GM23338 (cell line): Measurements from ENCODE around the gene GRIP2. TPM values are rescaled to one million over a fixed set of nuclear protein-coding genes. Genes with fewer than 3 reads are reported as not detected.

Experiments used
- ATAC-seq: fragments of 200-7000 bp; cut with Tn5 transposase; 3 replicates; pipeline ENCODE4 v1.9.1; 2020
- DNase-seq: peaks from one replicate; pipeline ENCODE4 v3.0.0-alpha.2; 2015; ENCODE audit warnings: low spot score
- H2AFZ ChIP-seq: fragments of 200-600 bp; sonication (generic); 2 replicates; pipeline ENCODE4 v1.8.0; 2016; ENCODE audit warnings: antibody characterized with exemption, mild to moderate bottlenecking, moderate library complexity
- H3F3A ChIP-seq: fragments of 200-600 bp; sonication (generic); replicated peaks from 2 replicates; pipeline ENCODE4 v1.8.0; 2017; ENCODE audit warnings: antibody characterized with exemption, mixed run types, low read depth
- H3K27ac ChIP-seq: fragments of 200-600 bp; sonication (generic); 2 replicates; pipeline ENCODE4 v1.6.1; 2016; ENCODE audit warnings: low read depth
- H3K27me3 ChIP-seq: fragments of 200-600 bp; sonication (generic); 2 replicates; pipeline ENCODE4 v1.8.0; 2016; ENCODE audit warnings: mild to moderate bottlenecking, mixed run types, moderate library complexity; ENCODE audit not compliant: insufficient read depth
- H3K36me3 ChIP-seq: fragments of 200-600 bp; sonication (generic); 2 replicates; pipeline ENCODE4 v1.8.0; 2016; ENCODE audit warnings: mild to moderate bottlenecking; ENCODE audit not compliant: insufficient read depth
- H3K4me1 ChIP-seq: fragments of 200-600 bp; sonication (generic); 2 replicates; pipeline ENCODE4 v1.8.0; 2016; ENCODE audit warnings: mild to moderate bottlenecking, moderate library complexity; ENCODE audit not compliant: insufficient read depth
- H3K4me2 ChIP-seq: fragments of 200-600 bp; sonication (generic); 2 replicates; pipeline ENCODE4 v1.7.1; 2017; ENCODE audit warnings: mixed run types
- H3K4me3 ChIP-seq: fragments of 200-600 bp; sonication (generic); 2 replicates; pipeline ENCODE4 v1.6.1; 2016; ENCODE audit warnings: mixed run types
- H3K79me2 ChIP-seq: fragments of 200-600 bp; sonication (generic); replicated peaks from 2 replicates; pipeline ENCODE4 v1.8.0; 2017; ENCODE audit warnings: mild to moderate bottlenecking; ENCODE audit not compliant: insufficient read depth
- H3K9me2 ChIP-seq: fragments of 200-600 bp; sonication (generic); 2 replicates; pipeline ENCODE4 v1.8.0; 2017; ENCODE audit not compliant: insufficient read depth
- H4K20me1 ChIP-seq: fragments of 200-600 bp; sonication (generic); replicated peaks from 2 replicates; pipeline ENCODE4 v1.8.0; 2017; ENCODE audit warnings: mild to moderate bottlenecking; ENCODE audit not compliant: insufficient read depth
- H3K27ac Mint-ChIP-seq: 2 replicates; pipeline ENCODE4 v1.8.0; 2020; ENCODE audit warnings: inconsistent platforms, mild to moderate bottlenecking, moderate library complexity, mixed read lengths
- H3K27me3 Mint-ChIP-seq: 3 replicates; pipeline ENCODE4 v1.8.0; 2022; ENCODE audit warnings: low read depth, mild to moderate bottlenecking, moderate library complexity, mixed read lengths, inconsistent platforms; ENCODE audit not compliant: insufficient read depth, poor library complexity
- H3K36me3 Mint-ChIP-seq: 3 replicates; pipeline ENCODE4 v1.8.0; 2021; ENCODE audit warnings: low read depth, mild to moderate bottlenecking, inconsistent platforms, moderate library complexity, mixed read lengths
- H3K4me1 Mint-ChIP-seq: 3 replicates; pipeline ENCODE4 v1.8.0; 2020; ENCODE audit warnings: mild to moderate bottlenecking, inconsistent platforms, mixed read lengths
- H3K4me3 Mint-ChIP-seq: 3 replicates; pipeline ENCODE4 v1.8.0; 2021; ENCODE audit warnings: moderate library complexity, mild to moderate bottlenecking, inconsistent platforms, mixed read lengths
- H3K9me3 Mint-ChIP-seq: 3 replicates; pipeline ENCODE4 v1.8.0; 2020; ENCODE audit warnings: moderate library complexity, mild to moderate bottlenecking, inconsistent platforms, mixed read lengths
- CREB1 ChIP-seq: fragments of 250-450 bp; sonication (Bioruptor Pico); IDR thresholded peaks from 2 replicates; pipeline ENCODE4 v1.5.0; 2020; ENCODE audit warnings: low read depth, mild to moderate bottlenecking, moderate library complexity
- ETS1 ChIP-seq: IDR thresholded peaks from 2 replicates; pipeline ENCODE4 v1.6.1; 2016; ENCODE audit warnings: antibody characterized with exemption
- EZH2 ChIP-seq: fragments of 200-600 bp; sonication (generic); IDR thresholded peaks from one replicate; pipeline ENCODE4 v1.8.0; 2017; ENCODE audit warnings: antibody characterized with exemption, mild to moderate bottlenecking, low read depth; ENCODE audit not compliant: unreplicated experiment
- EZH2phosphoT487 ChIP-seq: fragments of 200-600 bp; sonication (generic); IDR thresholded peaks from one replicate; pipeline ENCODE4 v1.8.1; 2018; ENCODE audit warnings: antibody characterized with exemption; ENCODE audit not compliant: unreplicated experiment
- NANOG ChIP-seq: IDR thresholded peaks from 2 replicates; pipeline ENCODE4 v1.6.1; 2016; ENCODE audit warnings: antibody characterized with exemption, borderline replicate concordance
- REST ChIP-seq: IDR thresholded peaks from one replicate; pipeline ENCODE4 v1.6.1; 2018; ENCODE audit warnings: antibody characterized with exemption; ENCODE audit not compliant: unreplicated experiment
- STAT1 ChIP-seq: IDR thresholded peaks from one replicate; pipeline ENCODE4 v1.6.1; 2016; ENCODE audit warnings: antibody characterized with exemption; ENCODE audit not compliant: unreplicated experiment
- ZNF114 ChIP-seq: fragments of 250-450 bp; sonication (Bioruptor Pico); IDR thresholded peaks from 2 replicates; pipeline ENCODE4 v1.5.0; 2020; ENCODE audit warnings: mild to moderate bottlenecking, moderate library complexity
- ZNF331 ChIP-seq: fragments of 250-450 bp; sonication (Bioruptor Pico); IDR thresholded peaks from 2 replicates; pipeline ENCODE4 v1.5.0; 2020; ENCODE audit warnings: low read depth, mild to moderate bottlenecking, moderate library complexity
- ZNF462 ChIP-seq: fragments of 250-450 bp; sonication (Bioruptor Pico); IDR thresholded peaks from 2 replicates; pipeline ENCODE4 v1.5.0; 2020; ENCODE audit warnings: mild to moderate bottlenecking, moderate library complexity
- polyA plus RNA-seq: library from polyadenylated mRNA; unstranded; fragments of >200 nt; fragmentation: Nextera tagmentation; extraction: Ambion mirVana; gene quantifications from 2 replicates; pipeline ENCODE4 v1.2.1, GENCODE V29; 2016
- total RNA-seq: library from RNA; depleted of rRNA; stranded (reverse); fragments of >200 nt; shearing (Covaris generic); gene quantifications from 2 replicates; pipeline ENCODE4 v1.2.3, GENCODE V29; 2014
- TF ChIP-seq, protein P1 (sequence below), 2 experiments: fragments of 200-600 bp in 1 of 2; sonication (generic) in 1 of 2; conservative IDR thresholded peaks; 2 replicates each; pipeline versions ENCODE4 v1.5.1 to v1.6.1; 2016 to 2017; ENCODE audit warnings: antibody characterized with exemption in 2 of 2, low read depth in 2 of 2, mild to moderate bottlenecking in 2 of 2, moderate library complexity in 1 of 2

The GRIP2 gene
- total and polyA plus RNA-seq, 2 experiments from 2014 or later: 3.6 to 5.8 TPM

GRCh38 chr3:14558029-14558428 lies 17.9 kb upstream of the GRIP2 start (continued):
- no peak for TF ChIP-seq REST
- no peak for TF ChIP-seq EZH2
- no peak for TF ChIP-seq NANOG
- TF ChIP-seq CREB1: no peak
- no peak for TF ChIP-seq EZH2phosphoT487
- no peak for TF ChIP-seq ZNF114 (CRISPR knock-in tag)
- no peak for TF ChIP-seq STAT1
- no peak for TF ChIP-seq ZNF331

GRCh38 chr3:14555835-14556234 lies 15.7 kb upstream of the GRIP2 start:
- ATAC-seq (peak; percentile 78), DNase-seq (peak; percentile 54)
- Mint-ChIP-seq H3K36me3 (no peaks in the 10 kb centered on the region; the same call in 2 of the 3 replicates), H3K4me1 (peaks cover 19% of the 10 kb centered on the region), H3K9me3 (no peaks in the 10 kb centered on the region), H3K4me3 (0 out of 3 replicates have a peak overlapping the region, but pooled peaks have one; percentile 3), H3K27ac (no peak overlapping the region), H3K27me3 (peaks cover 14% of the 10 kb centered on the region)
- no peaks in the 10 kb centered on the region for H3K79me2 ChIP-seq
- no peaks in the 10 kb centered on the region for H3F3A ChIP-seq
- peak overlapping the region; percentile 66 for H3K4me2 ChIP-seq
- no peaks in the 10 kb centered on the region for H3K36me3 ChIP-seq
- H3K27me3 ChIP-seq: no peaks in the 10 kb centered on the region
- peak overlapping the region; percentile 40 for H3K4me3 ChIP-seq
- H3K9me2 ChIP-seq: no peaks in the 10 kb centered on the region
- peak overlapping the region; percentile 10; the same call in 1 of the 2 replicates for H2AFZ ChIP-seq
- no peaks in the 10 kb centered on the region for H4K20me1 ChIP-seq
- peaks cover 7% of the 10 kb centered on the region for H3K4me1 ChIP-seq
- H3K27ac ChIP-seq: no peak overlapping the region
- TF ChIP-seq, protein P1, sequence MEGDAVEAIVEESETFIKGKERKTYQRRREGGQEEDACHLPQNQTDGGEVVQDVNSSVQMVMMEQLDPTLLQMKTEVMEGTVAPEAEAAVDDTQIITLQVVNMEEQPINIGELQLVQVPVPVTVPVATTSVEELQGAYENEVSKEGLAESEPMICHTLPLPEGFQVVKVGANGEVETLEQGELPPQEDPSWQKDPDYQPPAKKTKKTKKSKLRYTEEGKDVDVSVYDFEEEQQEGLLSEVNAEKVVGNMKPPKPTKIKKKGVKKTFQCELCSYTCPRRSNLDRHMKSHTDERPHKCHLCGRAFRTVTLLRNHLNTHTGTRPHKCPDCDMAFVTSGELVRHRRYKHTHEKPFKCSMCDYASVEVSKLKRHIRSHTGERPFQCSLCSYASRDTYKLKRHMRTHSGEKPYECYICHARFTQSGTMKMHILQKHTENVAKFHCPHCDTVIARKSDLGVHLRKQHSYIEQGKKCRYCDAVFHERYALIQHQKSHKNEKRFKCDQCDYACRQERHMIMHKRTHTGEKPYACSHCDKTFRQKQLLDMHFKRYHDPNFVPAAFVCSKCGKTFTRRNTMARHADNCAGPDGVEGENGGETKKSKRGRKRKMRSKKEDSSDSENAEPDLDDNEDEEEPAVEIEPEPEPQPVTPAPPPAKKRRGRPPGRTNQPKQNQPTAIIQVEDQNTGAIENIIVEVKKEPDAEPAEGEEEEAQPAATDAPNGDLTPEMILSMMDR (conservative IDR thresholded peaks at IDR 0.05; ENCODE audit: low read depth in 2 of 2): no peak
- TF ChIP-seq ZNF114 (CRISPR knock-in tag) (no peak), EZH2 (no peak), ETS1 (no peak), ZNF462 (no peak), NANOG (no peak)
